Stimulated activated CD4-positive, alpha-beta T cell treated with anti-CD3 and anti-CD28 coated beads, Interleukin-1b, Interleukin-23, amount 100 ng/mL, for 48 hours (primary cell): Measurements from ENCODE around the gene FAM200A.
A peak's percentile ranks its signal among the peaks of the same experiment; 100 is the strongest.
"Not testable (repeated sequence)": the region's sequence is repeated elsewhere in the genome, so short reads cannot be mapped to it uniquely, and the experiment has no call there.

ENCODE experiments used
- DNase-seq: peaks from one replicate; pipeline ENCODE4 v3.0.0-alpha.2; 2020

FAM200A gene

DNA sequence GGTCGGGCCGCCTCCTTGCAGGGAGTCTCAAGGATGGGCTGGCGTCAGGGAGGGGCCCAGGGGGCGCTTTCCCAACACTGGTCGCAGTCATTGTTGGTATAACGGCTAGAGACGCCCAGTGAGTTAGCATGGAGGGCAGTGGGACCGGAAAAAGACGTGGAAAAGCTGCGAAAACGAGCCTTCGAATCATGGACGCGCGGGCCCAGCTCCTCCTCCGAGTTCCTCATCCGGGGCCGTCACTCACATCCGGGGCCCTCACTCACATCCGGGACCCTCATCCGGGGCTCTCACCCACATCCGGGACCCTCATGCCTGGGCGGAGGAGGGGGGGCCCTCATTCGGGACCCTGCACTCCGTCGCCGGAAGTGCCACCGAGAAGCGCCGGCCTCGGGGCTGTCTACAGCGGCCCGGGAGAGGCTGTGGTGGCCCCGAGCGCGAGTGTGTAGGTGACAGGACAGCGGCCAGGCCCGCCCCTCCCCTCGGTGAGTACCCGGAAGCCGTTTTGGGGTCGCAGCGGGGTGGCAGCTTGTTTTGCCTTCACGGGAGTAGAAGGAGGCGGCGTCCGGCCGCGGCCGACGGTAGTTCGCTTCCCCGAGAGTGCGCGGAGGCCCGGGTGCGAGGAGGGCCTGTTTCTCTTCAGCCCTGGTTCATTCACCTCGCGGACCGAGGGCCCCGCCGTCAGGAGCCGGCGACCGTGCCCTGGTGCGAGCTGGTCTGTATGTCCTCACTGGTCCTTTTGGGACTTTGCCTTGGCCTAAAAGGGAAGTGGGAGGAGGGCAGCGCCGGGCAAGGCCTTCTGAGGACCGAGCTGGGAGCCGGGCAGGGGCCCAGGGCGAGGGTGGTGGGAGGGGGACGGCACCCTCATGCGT is 6.6 kb upstream of the FAM200A start, which contains the start of gene ZNF655:
ZNF655 (plus strand) TSS at position 337 of the 869 bp plus-strand sequence. CDS start 1,918 bp downstream, outside the sequence.
- DNase-seq = peak; percentile 89

GRCh38 chr7:99557940-99558305 is 6.0 kb upstream of the FAM200A start:
- no peak for DNase-seq

DNA sequence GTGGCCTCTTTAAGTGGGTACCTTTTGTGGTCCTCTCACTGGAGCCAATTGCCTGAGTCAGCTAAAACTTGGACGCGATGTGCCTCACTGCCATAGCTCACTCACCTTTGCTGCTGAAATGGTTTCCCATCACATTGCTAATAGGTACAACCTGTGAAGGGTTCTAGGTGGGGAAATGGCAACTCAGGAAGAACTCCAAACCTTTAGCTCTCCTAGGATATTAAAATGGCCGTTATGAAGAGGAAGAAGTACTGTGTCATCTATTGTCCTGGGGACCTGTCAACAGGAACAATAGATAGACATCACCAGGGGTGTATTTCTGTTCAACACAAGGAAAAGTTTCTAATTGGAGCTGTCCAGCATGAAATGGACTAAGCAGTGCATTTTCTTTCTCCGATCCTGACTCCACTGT is 5.3 kb upstream of the FAM200A start:
- DNase-seq = no peak

- no peak for DNase-seq
Observed at GRCh38 chr7:99554939-99555338, 3.0 kb upstream of the FAM200A start.

DNA sequence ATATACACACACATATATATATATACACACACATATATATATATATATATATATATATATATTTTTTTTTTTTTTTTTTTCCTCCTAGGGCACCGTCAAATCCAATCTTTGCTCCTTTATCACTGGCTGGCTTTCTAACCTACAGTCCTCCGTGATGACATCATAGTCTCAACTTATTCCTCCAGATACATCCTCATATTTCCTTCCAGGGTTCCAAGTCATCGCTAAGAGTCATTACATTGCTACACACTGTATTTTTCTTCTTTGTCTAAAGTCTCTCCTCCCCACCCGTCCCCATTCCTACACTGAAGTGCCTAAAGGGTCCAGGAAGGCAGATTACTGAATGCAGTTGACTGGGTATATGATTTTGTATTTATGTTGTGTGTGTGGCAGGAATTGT is 1.1 kb upstream of the FAM200A start:
- DNase-seq = no peak

GRCh38 chr7:99551334-99551733 is 580 bp downstream of the FAM200A start:
- no peak for DNase-seq

DNA sequence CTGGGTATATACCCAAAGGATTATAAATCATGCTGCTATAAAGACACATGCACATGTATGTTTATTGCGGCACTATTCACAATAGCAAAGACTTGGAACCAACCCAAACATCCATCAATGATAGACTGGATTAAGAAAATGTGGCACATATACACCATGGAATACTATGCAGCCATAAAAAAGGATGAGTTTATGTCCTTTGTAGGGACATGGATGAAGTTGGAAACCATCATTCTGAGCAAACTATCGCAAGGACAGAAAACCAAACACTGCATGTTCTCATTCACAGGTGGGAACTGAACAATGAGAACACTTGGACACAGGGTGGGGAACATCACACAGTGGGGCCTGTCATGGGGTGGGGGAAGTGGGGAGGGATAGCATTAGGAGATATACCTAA is 2.4 kb downstream of the FAM200A start:
- DNase-seq = not testable (repeated sequence)

DNA sequence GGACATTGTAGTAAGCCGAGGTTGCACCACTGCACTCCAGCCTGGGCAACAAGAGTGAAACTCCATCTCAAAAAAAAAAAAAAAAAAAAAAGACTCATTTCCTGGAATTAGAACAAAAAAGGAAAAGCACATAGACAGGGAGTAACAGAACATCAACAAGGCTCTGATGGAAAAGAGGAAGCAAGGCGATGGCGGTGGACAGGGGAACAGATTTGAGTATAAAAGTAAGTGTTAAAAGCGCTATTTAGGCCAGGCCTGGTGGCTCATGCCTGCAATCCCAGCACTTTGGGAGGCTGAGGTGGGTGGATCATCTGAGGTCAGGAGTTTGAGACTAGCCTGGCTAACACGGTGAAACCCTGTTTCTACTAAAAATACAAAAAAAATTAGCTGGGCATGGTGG is 6.6 kb downstream of the FAM200A start:
- not testable (repeated sequence) for DNase-seq

GRCh38 chr7:99543916-99544315 is 8.0 kb downstream of the FAM200A start:
- no peak for DNase-seq

DNA sequence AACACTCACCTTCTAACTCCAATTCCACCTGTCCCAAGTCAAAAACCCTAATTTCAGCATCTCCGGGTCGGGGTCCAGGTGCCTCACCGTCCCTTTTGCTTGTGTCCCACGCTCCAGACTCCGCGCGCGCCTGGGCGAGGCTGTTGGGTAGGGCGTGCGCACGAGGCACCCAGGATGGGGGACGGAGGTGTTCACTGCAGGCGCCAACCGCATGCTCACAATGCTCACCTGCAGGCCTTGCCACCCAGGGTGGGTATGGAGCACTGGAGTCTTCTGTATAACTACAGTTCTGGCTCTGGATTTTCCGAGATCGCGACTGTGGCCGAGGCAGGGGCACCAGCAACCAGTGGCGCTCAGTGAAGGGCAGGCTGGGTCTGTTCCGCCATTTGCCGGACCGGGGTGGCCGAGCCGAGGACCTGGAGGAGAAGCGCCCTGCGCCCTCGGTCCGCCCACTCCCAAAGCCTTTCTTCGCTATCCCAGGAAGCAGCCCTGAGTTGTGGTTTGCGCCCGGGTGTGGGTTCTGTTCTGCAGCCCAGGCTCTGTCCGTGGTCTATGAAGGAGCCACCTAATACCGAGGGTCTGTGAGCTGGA is 8.7 kb downstream of the FAM200A start:
- no peak for DNase-seq

- no peak for DNase-seq
Observed at GRCh38 chr7:99541212-99541611, 10.7 kb downstream of the FAM200A start.

DNA sequence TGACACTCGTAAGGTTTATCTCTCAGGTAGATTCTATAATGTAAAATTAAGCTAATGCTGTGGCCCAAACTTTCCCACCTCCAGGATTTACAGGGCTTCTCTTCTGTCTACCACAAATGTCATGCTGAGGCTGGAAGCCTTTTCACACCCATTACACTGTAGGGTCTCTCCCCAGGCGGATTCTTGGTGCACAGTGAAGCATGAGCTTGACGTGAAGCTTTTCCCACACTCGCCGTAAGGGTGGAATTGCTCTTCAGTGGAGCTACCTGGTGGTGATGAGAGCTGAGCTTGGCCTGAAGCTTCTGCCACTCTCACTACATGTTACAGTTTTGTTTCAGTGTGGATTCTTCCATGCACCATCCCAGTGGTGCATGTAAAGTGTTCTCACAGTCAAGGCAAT is 11.4 kb downstream of the FAM200A start:
- no peak for DNase-seq

DNA sequence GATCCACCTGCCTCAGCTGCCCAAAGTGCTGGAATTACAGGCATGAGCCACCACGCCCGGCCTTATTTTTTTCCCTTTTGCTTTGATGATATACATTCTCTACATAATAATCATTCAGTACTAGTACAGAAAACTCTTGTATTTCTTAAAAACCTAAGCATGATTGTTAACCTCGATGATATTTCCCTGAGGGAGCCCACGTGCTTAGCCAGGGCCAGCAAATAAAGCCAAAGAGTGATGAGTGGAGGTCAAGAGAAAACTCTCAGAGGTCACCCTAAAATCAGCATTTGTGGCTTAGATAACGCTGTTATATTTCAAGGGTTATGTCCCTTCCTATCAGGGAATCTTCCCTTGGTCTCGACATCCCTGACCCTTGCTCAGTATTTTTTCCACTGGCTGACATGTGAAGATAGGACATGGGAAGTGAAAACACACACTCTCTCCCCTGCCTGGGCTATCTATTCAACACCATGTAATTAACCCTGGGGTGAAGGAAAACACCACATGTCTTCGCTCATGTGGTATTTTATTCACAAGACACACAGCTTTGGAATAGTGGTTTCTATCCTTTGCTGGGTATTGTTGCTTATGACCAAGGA is 12.6 kb downstream of the FAM200A start:
- no peak for DNase-seq

DNA sequence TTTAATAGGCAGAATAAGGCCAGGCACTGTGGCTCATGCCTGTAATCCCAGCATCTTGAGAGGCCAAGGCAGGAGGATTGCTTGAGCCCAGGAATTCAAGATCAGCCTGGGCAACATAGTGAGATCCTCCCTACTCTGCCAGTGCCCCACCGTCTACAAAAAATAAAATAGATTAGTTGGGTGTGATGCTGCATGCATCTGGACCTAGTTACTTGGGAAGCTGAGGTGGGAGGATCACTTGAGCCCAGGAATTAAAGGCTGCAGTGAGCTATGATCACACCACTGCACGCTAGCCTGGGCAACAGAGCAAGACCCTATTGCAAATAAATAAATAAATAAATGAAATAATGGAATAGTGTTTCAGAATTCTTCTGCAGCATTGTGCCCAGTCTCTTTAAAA is 16.2 kb downstream of the FAM200A start:
- DNase-seq = no peak

- no peak for DNase-seq
Observed at GRCh38 chr7:99531354-99531765, 20.6 kb downstream of the FAM200A start.

DNA sequence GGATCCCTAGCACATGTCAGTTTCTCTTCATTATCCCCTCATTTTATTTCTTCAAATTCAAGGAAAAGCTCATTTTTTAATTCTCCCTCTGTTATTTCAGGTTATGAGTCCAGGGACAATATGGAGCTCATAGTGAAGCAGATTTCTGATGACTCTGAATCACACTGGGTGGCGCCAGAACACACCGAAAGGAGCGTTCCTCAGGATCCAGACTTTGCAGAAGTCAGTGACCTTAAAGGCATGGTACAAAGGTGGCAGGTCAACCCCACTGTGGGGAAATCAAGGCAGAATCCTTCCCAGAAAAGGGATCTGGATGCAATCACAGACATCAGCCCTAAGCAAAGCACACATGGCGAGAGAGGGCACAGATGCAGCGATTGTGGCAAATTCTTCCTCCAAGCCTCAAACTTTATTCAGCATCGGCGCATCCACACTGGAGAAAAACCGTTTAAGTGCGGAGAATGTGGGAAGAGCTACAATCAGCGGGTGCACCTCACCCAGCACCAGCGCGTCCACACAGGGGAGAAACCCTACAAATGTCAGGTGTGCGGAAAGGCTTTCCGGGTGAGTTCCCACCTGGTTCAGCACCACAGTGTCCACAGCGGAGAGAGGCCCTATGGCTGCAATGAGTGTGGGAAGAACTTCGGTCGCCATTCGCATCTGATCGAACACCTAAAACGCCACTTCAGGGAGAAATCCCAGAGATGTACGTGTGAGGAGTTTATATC is 26.0 kb downstream of the FAM200A start:
- DNase-seq = no peak

- no peak for DNase-seq
Observed at GRCh38 chr7:99521399-99521798, 30.5 kb downstream of the FAM200A start.

DNA sequence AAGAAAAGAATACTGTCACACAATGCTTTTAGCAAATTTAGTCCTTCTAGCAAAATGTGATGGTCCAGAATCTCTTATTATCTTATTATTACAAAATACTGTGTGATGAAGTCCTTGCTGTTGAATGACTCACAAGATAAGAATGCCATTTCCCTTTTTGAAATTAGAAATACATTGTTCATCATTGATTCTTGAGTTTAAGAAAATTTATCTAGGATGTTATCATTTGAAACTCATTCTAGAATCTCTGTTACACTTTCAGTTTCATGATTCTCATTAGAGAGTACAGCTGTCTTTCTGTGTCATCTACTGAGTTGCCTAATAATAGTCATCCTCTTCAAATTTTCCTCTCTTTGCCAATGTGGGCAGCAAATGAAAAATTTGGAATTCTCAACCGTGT is 37.9 kb downstream of the FAM200A start:
- DNase-seq = no peak

DNA sequence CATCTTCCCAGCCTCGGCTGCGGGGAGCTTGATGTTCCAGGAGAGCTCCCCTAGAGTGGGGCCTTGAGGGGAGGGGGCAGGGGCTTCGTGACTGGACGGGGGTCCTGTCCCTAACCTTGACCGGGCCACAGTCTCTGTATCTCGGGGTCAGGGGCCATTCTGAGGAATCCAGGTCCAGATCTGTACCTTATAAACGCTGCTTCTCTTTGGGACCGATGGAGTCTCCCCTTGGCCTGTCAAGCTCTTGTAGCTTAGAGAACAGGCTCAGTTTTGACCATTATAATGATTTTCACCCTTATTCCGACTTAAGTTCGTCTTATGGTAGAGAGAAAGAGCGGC is 46.6 kb downstream of the FAM200A start:
- no peak for DNase-seq

GRCh38 chr7:99504603-99505323 is 47.2 kb downstream of the FAM200A start, which contains the start of gene ZKSCAN5:
Gene ZKSCAN5 (plus strand): TSS chr7:99504662. CDS start chr7:99506045, 1,383 bp downstream.
- peak; percentile 98 for DNase-seq

DNA sequence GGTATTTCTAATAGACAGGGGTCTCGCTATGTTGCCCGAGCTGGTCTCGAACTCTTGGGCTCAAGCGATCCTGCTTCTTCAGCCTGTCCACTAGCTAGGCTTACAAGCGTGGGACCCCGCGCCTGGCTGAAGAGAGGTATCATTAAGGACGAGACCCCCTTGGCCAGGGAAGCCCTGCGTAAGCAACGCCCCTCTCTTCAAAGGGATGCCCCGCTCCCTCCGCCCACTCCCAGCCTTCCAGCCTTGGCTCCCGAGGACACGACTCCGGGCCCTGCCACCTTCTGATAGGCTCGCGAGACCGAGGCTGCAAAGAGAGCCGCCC is 47.7 kb downstream of the FAM200A start:
- no peak for DNase-seq

- DNase-seq = peak; percentile 22
Observed at GRCh38 chr7:99501236-99501635, 50.7 kb downstream of the FAM200A start.

GRCh38 chr7:99500637-99501009 is 51.3 kb downstream of the FAM200A start:
- no peak for DNase-seq
